HepG2 (cell line): ENCODE measurements around the gene DNASE1. TPM values are rescaled to one million over a fixed set of nuclear protein-coding genes. Genes with fewer than 3 reads are reported as not detected.

Source experiments
- ATF3 ChIP-seq: sonication (generic); formaldehyde crosslinking; IDR thresholded peaks from 2 replicates; pipeline ENCODE4 v1.4.0; 2020; ENCODE audit warnings: missing genetic modification reagents
- CBX1 ChIP-seq: IDR thresholded peaks from one replicate; pipeline ENCODE4 v1.6.1; 2016; ENCODE audit warnings: antibody characterized with exemption, low read depth
- CREB1 ChIP-seq, 2 experiments: fragments of 450-650 bp in 1 of 2; IDR thresholded peaks; 2 replicates each; pipeline ENCODE4 v1.6.1; 2016 to 2017; ENCODE audit warnings: control low read depth in 1 of 2, mild to moderate bottlenecking in 1 of 2, missing compliant biosample characterization in 1 of 2, missing genetic modification characterization in 1 of 2
- DPF2 ChIP-seq: sonication (generic); formaldehyde crosslinking; IDR thresholded peaks from 2 replicates; pipeline ENCODE4 v1.4.0; 2020; ENCODE audit warnings: mild to moderate bottlenecking, low read depth, missing genetic modification reagents, borderline replicate concordance
- FOXA1 ChIP-seq, 2 experiments: fragments of 450-650 bp in 1 of 2; sonication (generic) in 1 of 2; formaldehyde crosslinking in 1 of 2; IDR thresholded peaks; 2 replicates each; pipeline versions ENCODE4 v1.4.0 to v1.6.1; 2016 to 2020; ENCODE audit warnings: missing genetic modification reagents in 1 of 2
- FOXA3 ChIP-seq: IDR thresholded peaks from 2 replicates; pipeline ENCODE4 v1.6.1; 2016; ENCODE audit warnings: missing genetic modification reagents, missing compliant biosample characterization
- FOXK1 ChIP-seq: sonication (generic); formaldehyde crosslinking; IDR thresholded peaks from 2 replicates; pipeline ENCODE4 v1.4.0; 2020; ENCODE audit warnings: low read depth, missing genetic modification reagents, borderline replicate concordance
- GABPA ChIP-seq, 2 experiments: IDR thresholded peaks; 2 replicates each; pipeline ENCODE4 v1.6.1; 2011 to 2016; ENCODE audit warnings: low read depth in 2 of 2, low read length in 1 of 2, missing biosample characterization in 1 of 2, missing genetic modification characterization in 1 of 2
- JUN ChIP-seq: sonication (generic); formaldehyde crosslinking; IDR thresholded peaks from 2 replicates; pipeline ENCODE4 v1.4.0; 2020; ENCODE audit warnings: mild to moderate bottlenecking, missing genetic modification reagents
- JUND ChIP-seq: sonication (generic); formaldehyde crosslinking; IDR thresholded peaks from 2 replicates; pipeline ENCODE4 v1.8.0; 2022; ENCODE audit warnings: mild to moderate bottlenecking, missing genetic modification reagents
- KDM2A ChIP-seq: sonication (generic); formaldehyde crosslinking; IDR thresholded peaks from 2 replicates; pipeline ENCODE4 v1.4.0; 2020; ENCODE audit warnings: low read depth, missing genetic modification reagents, borderline replicate concordance
- MEIS1 ChIP-seq: sonication (generic); formaldehyde crosslinking; IDR thresholded peaks from 2 replicates; pipeline ENCODE4 v1.9.0; 2021; ENCODE audit warnings: mild to moderate bottlenecking, missing genetic modification reagents, moderate library complexity, borderline replicate concordance
- NR2F6 ChIP-seq, 2 experiments: IDR thresholded peaks; 2 replicates each; pipeline ENCODE4 v1.6.1; 2016; ENCODE audit warnings: antibody characterized with exemption in 1 of 2, mild to moderate bottlenecking in 1 of 2
- PATZ1 ChIP-seq: sonication (generic); formaldehyde crosslinking; IDR thresholded peaks from 2 replicates; pipeline ENCODE4 v1.4.0; 2020; ENCODE audit warnings: missing genetic modification reagents
- PHF21A ChIP-seq: sonication (generic); formaldehyde crosslinking; IDR thresholded peaks from 2 replicates; pipeline ENCODE4 v1.5.0; 2020; ENCODE audit warnings: mild to moderate bottlenecking, missing genetic modification reagents
- RBAK ChIP-seq: sonication (generic); formaldehyde crosslinking; IDR thresholded peaks from 2 replicates; pipeline ENCODE4 v1.5.1; 2020; ENCODE audit warnings: mild to moderate bottlenecking, missing genetic modification reagents
- RBM22 ChIP-seq: fragments of 200-400 bp; formaldehyde crosslinking; optimal IDR thresholded peaks from 2 replicates; pipeline ENCODE3; 2017; ENCODE audit warnings: mild to moderate bottlenecking, low read length, moderate library complexity
- SALL1 ChIP-seq: sonication (generic); formaldehyde crosslinking; IDR thresholded peaks from 2 replicates; pipeline ENCODE4 v1.8.0; 2022; ENCODE audit warnings: mild to moderate bottlenecking, missing genetic modification reagents
- SOX5 ChIP-seq: IDR thresholded peaks from 2 replicates; pipeline ENCODE4 v1.6.1; 2016; ENCODE audit warnings: borderline replicate concordance
- SOX6 ChIP-seq, 2 experiments: fragments of 450-650 bp in 1 of 2; sonication (generic) in 1 of 2; formaldehyde crosslinking in 1 of 2; IDR thresholded peaks; 2 replicates each; pipeline versions ENCODE4 v1.4.0 to v1.6.1; 2017 to 2020; ENCODE audit warnings: antibody characterized with exemption in 1 of 2, mild to moderate bottlenecking in 1 of 2, missing genetic modification reagents in 1 of 2
- TBX2 ChIP-seq: sonication (generic); formaldehyde crosslinking; IDR thresholded peaks from 2 replicates; pipeline ENCODE4 v1.5.0; 2020; ENCODE audit warnings: missing genetic modification reagents, mild to moderate bottlenecking, borderline replicate concordance
- TEAD3 ChIP-seq: optimal IDR thresholded peaks from 2 replicates; pipeline ENCODE3; 2016; ENCODE audit warnings: borderline replicate concordance
- ZFP82 ChIP-seq: sonication (generic); formaldehyde crosslinking; IDR thresholded peaks from 2 replicates; pipeline ENCODE4 v1.5.1; 2020; ENCODE audit warnings: mild to moderate bottlenecking, missing genetic modification reagents, borderline replicate concordance
- ZNF468 ChIP-seq: sonication (generic); formaldehyde crosslinking; IDR thresholded peaks from 2 replicates; pipeline ENCODE4 v1.8.0; 2022; ENCODE audit warnings: mild to moderate bottlenecking, moderate library complexity, missing genetic modification reagents
- ZNF777 ChIP-seq: sonication (generic); formaldehyde crosslinking; IDR thresholded peaks from 2 replicates; pipeline ENCODE4 v1.4.0; 2020; ENCODE audit warnings: missing genetic modification reagents
- ZNF788 ChIP-seq: sonication (generic); formaldehyde crosslinking; IDR thresholded peaks from 2 replicates; pipeline ENCODE4 v1.5.0; 2020; ENCODE audit warnings: mild to moderate bottlenecking, missing genetic modification reagents, borderline replicate concordance
- polyA plus RNA-seq, 8 experiments: library from polyadenylated mRNA; depleted of rRNA in 3 of 8; stranded (reverse) in 7 of 8; unstranded in 1 of 8; fragments of >200 nt; fragmentation: Illumina TruSeq in 4 of 8; extraction: Trizol in 4 of 8; gene quantifications; 2 replicates each; pipeline versions ENCODE4 v1.2.1 to v1.2.3, GENCODE V29; 2011 to 2016; ENCODE audit warnings: low read depth in 4 of 8, missing spikeins in 1 of 8, mixed read lengths in 1 of 8; ENCODE audit not compliant: insufficient read depth in 1 of 8
- total RNA-seq, 5 experiments: library from RNA; depleted of rRNA; stranded (reverse); fragments of >200 nt; fragmentation: Illumina TruSeq; extraction: Trizol; gene quantifications; 2 replicates each; pipeline ENCODE4 v1.2.3, GENCODE V29; 2016; ENCODE audit warnings: low read depth in 1 of 5
- TF ChIP-seq, protein P1 (sequence below): sonication (generic); formaldehyde crosslinking; IDR thresholded peaks from 2 replicates; pipeline ENCODE4 v1.8.1; 2023; ENCODE audit warnings: mild to moderate bottlenecking, moderate library complexity, missing genetic modification reagents

DNASE1 gene
- total and polyA plus RNA-seq, 2 of the 13 experiments (the other 11 are each of a cell fraction or from before 2014, with no cell fraction given), result 7.1 to 11.1 TPM

DNA sequence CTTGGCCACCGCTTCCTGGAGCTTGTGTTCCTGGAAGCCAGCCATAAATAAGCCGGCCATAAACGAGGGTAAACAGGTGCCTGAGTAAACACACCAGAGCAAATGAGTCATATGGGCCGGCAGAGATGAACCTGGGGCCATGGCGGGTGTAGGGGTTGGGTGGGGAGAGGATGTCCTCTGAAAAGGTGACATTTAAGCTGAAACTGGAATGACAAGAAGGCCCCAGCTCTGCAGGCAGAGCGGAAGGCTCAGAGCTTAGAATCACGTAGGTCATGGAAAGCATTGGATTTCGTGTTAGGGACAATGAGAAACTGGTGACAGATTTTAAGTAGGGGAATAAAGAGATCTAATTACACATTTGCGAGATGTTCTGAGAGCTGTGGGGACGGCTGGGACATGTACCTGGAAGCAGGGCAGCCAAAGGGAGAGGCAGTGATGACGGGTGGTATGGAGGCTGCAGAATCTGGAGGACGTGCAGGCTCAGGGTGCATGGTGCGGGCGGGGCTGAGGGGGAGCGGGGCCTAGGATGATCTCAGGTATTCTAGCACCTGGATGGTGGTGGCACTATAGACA, 8.1 kb upstream of the DNASE1 start (continued):
- TF ChIP-seq FOXK1 (CRISPR knock-in tag) (peak; percentile 83; the same call in 1 of the 2 replicates), SOX5 (CRISPR knock-in tag) (peak; percentile 30; the same call in 1 of the 2 replicates), MEIS1 (peak; percentile 56; the same call in 1 of the 2 replicates), TBX2 (CRISPR knock-in tag) (peak; percentile 67; the same call in 1 of the 2 replicates), PHF21A (peak; percentile 67), TEAD3 (CRISPR knock-in tag) (peak; percentile 26), GABPA (IDR thresholded peaks at IDR 0.05; ENCODE audit: low read depth, low read length) (no peak), GABPA (CRISPR knock-in tag; IDR thresholded peaks at IDR 0.05; ENCODE audit: low read depth) (0 out of 2 replicates have a peak, but pooled peaks have one; percentile 42), SOX6 (IDR thresholded peaks at IDR 0.05) (no peak), SOX6 (CRISPR knock-in tag; IDR thresholded peaks at IDR 0.05) (peak; percentile 66), PATZ1 (peak; percentile 60), CREB1 (IDR thresholded peaks at IDR 0.05) (no peak), CREB1 (CRISPR knock-in tag; IDR thresholded peaks at IDR 0.05) (no peak), FOXA3 (CRISPR knock-in tag) (peak; percentile 90), KDM2A (CRISPR knock-in tag) (no peak), FOXA1 (IDR thresholded peaks at IDR 0.05) (peak; percentile 46; the same call in 1 of the 2 replicates), FOXA1 (CRISPR knock-in tag; IDR thresholded peaks at IDR 0.05) (peak; percentile 90), RBM22 (no peak), JUND (peak; percentile 77; the same call in 1 of the 2 replicates), ZNF468 (CRISPR knock-in tag) (no peak), ZNF777 (no peak), ZNF788 (CRISPR knock-in tag) (peak; percentile 24; the same call in 1 of the 2 replicates), ZFP82 (CRISPR knock-in tag) (0 out of 2 replicates have a peak, but pooled peaks have one; percentile 71), CBX1 (no peak), SALL1 (CRISPR knock-in tag) (peak; percentile 69), ATF3 (CRISPR knock-in tag) (0 out of 2 replicates have a peak, but pooled peaks have one; percentile 39), JUN (peak; percentile 77), NR2F6 (IDR thresholded peaks at IDR 0.05) (0 out of 2 replicates have a peak, but pooled peaks have one; percentile 22), NR2F6 (CRISPR knock-in tag; IDR thresholded peaks at IDR 0.05) (0 out of 2 replicates have a peak, but pooled peaks have one; percentile 13), DPF2 (CRISPR knock-in tag) (peak; percentile 66), RBAK (CRISPR knock-in tag) (no peak)
- TF ChIP-seq, protein P1, sequence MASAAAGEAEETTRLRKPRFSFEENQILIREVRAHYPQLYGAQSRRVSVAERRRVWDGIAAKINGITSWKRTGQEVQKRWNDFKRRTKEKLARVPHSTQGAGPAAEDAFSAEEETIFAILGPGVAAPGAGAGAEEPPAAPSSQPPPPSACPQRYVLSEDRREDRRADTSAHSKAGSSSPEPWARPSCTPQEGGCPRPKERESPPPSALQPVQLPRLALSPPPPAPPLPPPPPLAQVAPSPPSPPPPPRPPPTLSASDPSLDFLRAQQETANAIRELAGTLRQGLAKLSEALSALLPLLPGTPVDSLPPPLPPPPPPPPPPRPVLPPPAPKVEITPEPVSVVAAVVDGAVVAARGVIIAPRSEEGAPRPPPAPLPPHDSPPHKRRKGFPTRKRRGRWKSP (CRISPR knock-in tag), result 0 out of 2 replicates have a peak, but pooled peaks have one; percentile 34
